H9 (cell line): ENCODE data around the gene MYL2. TPM values are rescaled to one million over a fixed set of nuclear protein-coding genes. Genes with fewer than 3 reads are reported as not detected.

ENCODE experiments used
- DNase-seq: peaks from one replicate; pipeline ENCODE4 v3.0.0-alpha.2; 2017
- H2AFZ ChIP-seq: one replicate; pipeline ENCODE4 v1.6.1; 2013; ENCODE audit warnings: mild to moderate bottlenecking, low read length, control low read depth, moderate library complexity
- H2AK5ac ChIP-seq: 2 replicates; pipeline ENCODE4 v1.6.1; 2013; ENCODE audit warnings: low read length, control low read depth, mixed read lengths; ENCODE audit not compliant: insufficient read length
- H2BK120ac ChIP-seq: one replicate; pipeline ENCODE4 v1.6.1; 2013; ENCODE audit warnings: low read depth, mild to moderate bottlenecking, low read length, control low read depth, inconsistent platforms; ENCODE audit not compliant: poor library complexity, severe bottlenecking
- H2BK12ac ChIP-seq: 2 replicates; pipeline ENCODE4 v1.6.1; 2013; ENCODE audit warnings: low read length, control low read depth, mixed read lengths, low read depth; ENCODE audit not compliant: insufficient read length
- H2BK15ac ChIP-seq: 2 replicates; pipeline ENCODE4 v1.6.1; 2013; ENCODE audit warnings: low read depth, low read length, control low read depth
- H2BK20ac ChIP-seq: one replicate; pipeline ENCODE4 v1.6.1; 2013; ENCODE audit warnings: low read depth, mild to moderate bottlenecking, low read length, control low read depth, inconsistent platforms; ENCODE audit not compliant: poor library complexity, severe bottlenecking
- H2BK5ac ChIP-seq: 2 replicates; pipeline ENCODE4 v1.6.1; 2013; ENCODE audit warnings: low read length, control low read depth, mixed read lengths; ENCODE audit not compliant: insufficient read length
- H3K14ac ChIP-seq: 2 replicates; pipeline ENCODE4 v1.6.1; 2013; ENCODE audit warnings: low read length, control low read depth; ENCODE audit not compliant: insufficient read depth
- H3K18ac ChIP-seq: 2 replicates; pipeline ENCODE4 v1.6.1; 2013; ENCODE audit warnings: low read depth, mild to moderate bottlenecking, mixed read lengths, low read length, control low read depth; ENCODE audit not compliant: insufficient read length
- H3K23ac ChIP-seq: 2 replicates; pipeline ENCODE4 v1.6.1; 2013; ENCODE audit warnings: low read length, control low read depth, mixed read lengths, low read depth; ENCODE audit not compliant: insufficient read length
- H3K23me2 ChIP-seq: 2 replicates; pipeline ENCODE4 v1.6.1; 2013; ENCODE audit warnings: low read depth, mild to moderate bottlenecking, mixed read lengths, low read length, control low read depth; ENCODE audit not compliant: insufficient read length, poor library complexity, severe bottlenecking
- H3K27ac ChIP-seq: 2 replicates; pipeline ENCODE4 v1.5.1; 2013; ENCODE audit warnings: low read length, control low read depth, mixed read lengths, low read depth; ENCODE audit not compliant: insufficient read length
- H3K27me3 ChIP-seq: 2 replicates; pipeline ENCODE4 v1.6.1; 2013; ENCODE audit warnings: low read length, control low read depth, inconsistent platforms; ENCODE audit not compliant: insufficient read depth
- H3K4ac ChIP-seq: 2 replicates; pipeline ENCODE4 v1.6.1; 2013; ENCODE audit warnings: low read depth, mild to moderate bottlenecking, control low read depth, inconsistent platforms, low read length, moderate library complexity
- H3K4me1 ChIP-seq: 2 replicates; pipeline ENCODE4 v1.6.1; 2013; ENCODE audit warnings: low read length, control low read depth, inconsistent platforms; ENCODE audit not compliant: insufficient read depth
- H3K4me2 ChIP-seq: 2 replicates; pipeline ENCODE4 v1.6.1; 2013; ENCODE audit warnings: low read length, control low read depth, mixed read lengths; ENCODE audit not compliant: insufficient read length, insufficient read depth
- H3K56ac ChIP-seq: 2 replicates; pipeline ENCODE4 v1.6.1; 2013; ENCODE audit warnings: low read depth, mild to moderate bottlenecking, mixed read lengths, low read length, control low read depth; ENCODE audit not compliant: insufficient read length
- H3K79me1 ChIP-seq: 2 replicates; pipeline ENCODE4 v1.6.1; 2013; ENCODE audit warnings: low read depth, mild to moderate bottlenecking, moderate library complexity, low read length, control low read depth, inconsistent platforms; ENCODE audit not compliant: insufficient read depth, poor library complexity, severe bottlenecking
- H3K79me2 ChIP-seq: 2 replicates; pipeline ENCODE4 v1.6.1; 2013; ENCODE audit warnings: low read length, control low read depth, inconsistent platforms; ENCODE audit not compliant: insufficient read depth
- H3K9ac ChIP-seq: 2 replicates; pipeline ENCODE4 v1.6.1; 2013; ENCODE audit warnings: low read length, control low read depth, mixed read lengths; ENCODE audit not compliant: insufficient read length; ENCODE audit errors: extremely low read depth
- H3K9me3 ChIP-seq: one replicate; pipeline ENCODE4 v1.6.1; 2013; ENCODE audit warnings: low read depth, low read length, inconsistent platforms; ENCODE audit not compliant: control insufficient read depth
- H3T11ph ChIP-seq: one replicate; pipeline ENCODE4 v1.6.1; 2013; ENCODE audit warnings: mild to moderate bottlenecking, low read length, control low read depth, inconsistent platforms
- H4K20me1 ChIP-seq: one replicate; pipeline ENCODE4 v1.6.1; 2013; ENCODE audit not compliant: control insufficient read depth, insufficient read length, insufficient read depth
- H4K5ac ChIP-seq: 2 replicates; pipeline ENCODE4 v1.6.1; 2013; ENCODE audit warnings: low read depth, mild to moderate bottlenecking, mixed read lengths, low read length, control low read depth; ENCODE audit not compliant: insufficient read length
- H4K8ac ChIP-seq: replicated peaks from 2 replicates; pipeline ENCODE4 v1.6.1; 2013; ENCODE audit warnings: low read length, control low read depth, mixed read lengths, low read depth; ENCODE audit not compliant: insufficient read length
- H4K91ac ChIP-seq: 2 replicates; pipeline ENCODE4 v1.6.1; 2013; ENCODE audit warnings: low read depth, mild to moderate bottlenecking, moderate library complexity, mixed read lengths, low read length, control low read depth; ENCODE audit not compliant: insufficient read length
- H3K27ac Mint-ChIP-seq, 3 experiments: 2 replicates in 2 of 3; 3 replicates in 1 of 3; pipeline ENCODE4 v1.8.0; 2020 to 2021; ENCODE audit warnings: mixed read lengths in 3 of 3, mild to moderate bottlenecking in 1 of 3, moderate library complexity in 1 of 3
- H3K27me3 Mint-ChIP-seq: 2 replicates; pipeline ENCODE4 v1.8.0; 2021; ENCODE audit warnings: low read depth, mild to moderate bottlenecking, moderate library complexity, mixed read lengths
- H3K36me3 Mint-ChIP-seq, 3 experiments: 2 replicates in 2 of 3; 3 replicates in 1 of 3; pipeline ENCODE4 v1.8.0; 2020 to 2021; ENCODE audit warnings: low read depth in 3 of 3, mixed read lengths in 3 of 3; ENCODE audit not compliant: insufficient read depth in 1 of 3
- H3K4me1 Mint-ChIP-seq, 2 experiments: 2 replicates each; pipeline ENCODE4 v1.8.0; 2020; ENCODE audit warnings: mixed read lengths in 2 of 2
- H3K4me3 Mint-ChIP-seq, 2 experiments: 2 replicates in 1 of 2; 3 replicates in 1 of 2; pipeline ENCODE4 v1.8.0; 2020 to 2021; ENCODE audit warnings: mild to moderate bottlenecking in 2 of 2, mixed read lengths in 2 of 2, moderate library complexity in 1 of 2
- H3K9me3 Mint-ChIP-seq, 2 experiments: 2 replicates in 1 of 2; 3 replicates in 1 of 2; pipeline ENCODE4 v1.8.0; 2020; ENCODE audit warnings: mild to moderate bottlenecking in 2 of 2, mixed read lengths in 2 of 2, moderate library complexity in 1 of 2
- whole genome bisulfite sequencing: extraction: QIAGEN DNeasy Blood & Tissue Kit; methylation state at CpG from one replicate; pipeline ENCODE4 v1.1.7; 2013; ENCODE audit warnings: missing lambda C conversion rate, low lambda C conversion rate, mixed read lengths; ENCODE audit not compliant: insufficient read length; ENCODE audit errors: extremely low coverage; 5-methylcytosine and 5-hydroxymethylcytosine counted together
- total RNA-seq: library from RNA; stranded (reverse); gene quantifications from 2 replicates; pipeline ENCODE4 v1.2.1, GENCODE V29; 2021
- TF ChIP-seq, protein P1 (sequence below): fragments of 200-600 bp; sonication (generic); conservative IDR thresholded peaks from 3 replicates; pipeline ENCODE4 v1.8.0; 2021; ENCODE audit warnings: antibody characterized with exemption, mild to moderate bottlenecking

The MYL2 gene
- total RNA-seq, 1 experiment from 2014 or later = not detected

DNA sequence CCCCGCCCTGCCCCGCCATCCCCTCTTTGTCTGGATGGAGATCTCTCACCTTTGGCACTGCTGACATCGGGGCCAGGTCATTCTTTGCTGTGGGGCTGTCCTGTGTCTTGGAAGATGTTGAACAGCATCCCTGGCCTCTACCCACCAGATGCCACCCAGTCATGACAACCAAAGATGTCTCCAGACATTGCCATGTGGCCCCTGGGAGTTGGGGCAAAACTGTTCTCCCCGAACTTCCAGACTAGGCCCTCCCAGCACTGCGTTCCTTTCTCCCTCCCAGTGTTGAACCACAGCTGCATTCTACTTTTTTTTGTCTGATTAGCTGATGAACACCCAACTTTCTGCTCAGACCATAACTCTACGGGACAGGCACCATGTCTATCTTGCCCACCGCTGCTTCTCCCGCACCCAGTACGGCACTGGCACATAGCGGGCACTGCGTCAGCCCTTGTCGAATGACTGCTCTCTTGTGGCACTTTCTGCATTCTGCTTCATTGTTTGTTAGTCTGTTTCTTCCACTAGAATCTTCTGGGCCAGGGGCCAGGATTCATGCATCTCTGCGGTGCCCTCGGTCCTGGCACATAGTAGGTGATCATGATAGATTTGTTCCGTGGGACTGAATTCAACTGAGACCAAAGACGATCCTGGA lies 13.1 kb upstream of the MYL2 start:
- Histone ChIP-seq H3K23me2 (peaks cover 4% of the 10 kb centered on the region), H3K9ac (no peak overlapping the region), H3K79me1 (no peaks in the 10 kb centered on the region), H3K14ac (no peak overlapping the region; the same call in 1 of the 2 replicates), H2AFZ (no peak overlapping the region), H3K56ac (no peak overlapping the region), H2BK20ac (no peak overlapping the region), H3K9me3 (no peaks in the 10 kb centered on the region), H3K18ac (no peak overlapping the region), H4K20me1 (no peaks in the 10 kb centered on the region), H4K5ac (no peak overlapping the region), H3K79me2 (no peaks in the 10 kb centered on the region; the same call in 1 of the 2 replicates), H3K23ac (no peak overlapping the region), H2BK120ac (no peak overlapping the region), H3T11ph (no peak overlapping the region), H4K91ac (no peak overlapping the region), H4K8ac (no peak overlapping the region), H3K4ac (no peak overlapping the region), H2BK5ac (no peak overlapping the region), H2AK5ac (no peak overlapping the region), H3K4me1 (peaks cover 7% of the 10 kb centered on the region; the same call in 1 of the 2 replicates), H3K27me3 (no peaks in the 10 kb centered on the region), H3K4me2 (no peak overlapping the region), H3K27ac (no peak overlapping the region), H2BK15ac (no peak overlapping the region), H2BK12ac (no peak overlapping the region)
- Mint-ChIP-seq H3K4me1 (peaks cover 51 to 61% of the 10 kb centered on the region in 2 experiments), H3K27me3 (no peaks in the 10 kb centered on the region), H3K4me3 (no peak overlapping the region), H3K36me3 (peaks cover 0 to 4% (median 0%) of the 10 kb centered on the region in 3 experiments; a peak in 4 of 7 replicates), H3K9me3 (0 out of 5 replicates have a peak, but pooled peaks cover 0 to 4% of the 10 kb centered on the region in 2 experiments), H3K27ac (peak overlapping the region in 2 of 3 experiments; percentile 45 to 97; a peak in 4 of 7 replicates)
- WGBS = no CpG with 5 or more reads among the region's 16 CpGs
- peak; percentile 27 for DNase-seq
- TF ChIP-seq, protein P1, sequence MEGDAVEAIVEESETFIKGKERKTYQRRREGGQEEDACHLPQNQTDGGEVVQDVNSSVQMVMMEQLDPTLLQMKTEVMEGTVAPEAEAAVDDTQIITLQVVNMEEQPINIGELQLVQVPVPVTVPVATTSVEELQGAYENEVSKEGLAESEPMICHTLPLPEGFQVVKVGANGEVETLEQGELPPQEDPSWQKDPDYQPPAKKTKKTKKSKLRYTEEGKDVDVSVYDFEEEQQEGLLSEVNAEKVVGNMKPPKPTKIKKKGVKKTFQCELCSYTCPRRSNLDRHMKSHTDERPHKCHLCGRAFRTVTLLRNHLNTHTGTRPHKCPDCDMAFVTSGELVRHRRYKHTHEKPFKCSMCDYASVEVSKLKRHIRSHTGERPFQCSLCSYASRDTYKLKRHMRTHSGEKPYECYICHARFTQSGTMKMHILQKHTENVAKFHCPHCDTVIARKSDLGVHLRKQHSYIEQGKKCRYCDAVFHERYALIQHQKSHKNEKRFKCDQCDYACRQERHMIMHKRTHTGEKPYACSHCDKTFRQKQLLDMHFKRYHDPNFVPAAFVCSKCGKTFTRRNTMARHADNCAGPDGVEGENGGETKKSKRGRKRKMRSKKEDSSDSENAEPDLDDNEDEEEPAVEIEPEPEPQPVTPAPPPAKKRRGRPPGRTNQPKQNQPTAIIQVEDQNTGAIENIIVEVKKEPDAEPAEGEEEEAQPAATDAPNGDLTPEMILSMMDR = no peak
